HL-60 (cell line): ENCODE measurements around the gene PSG1.

Experiments used
- DNase-seq, 2 experiments: peaks; one replicate each; pipeline ENCODE4 v3.0.0-alpha.2; 2010 to 2020; ENCODE audit warnings: low read depth in 1 of 2, low spot score in 1 of 2
- H3K27ac ChIP-seq: fragments of 250-450 bp; sonication (Bioruptor Pico); replicated peaks from 2 replicates; pipeline ENCODE4 v1.5.1; 2020; ENCODE audit warnings: mild to moderate bottlenecking, moderate library complexity
- H3K27me3 ChIP-seq: fragments of 250-450 bp; sonication (Bioruptor Pico); 2 replicates; pipeline ENCODE4 v1.5.1; 2021; ENCODE audit warnings: mild to moderate bottlenecking, moderate library complexity; ENCODE audit not compliant: insufficient read depth, poor library complexity, severe bottlenecking
- H3K4me3 ChIP-seq: replicated peaks from 2 replicates; pipeline ENCODE4 v1.5.1; 2011; ENCODE audit warnings: mild to moderate bottlenecking, control low read depth, low read length; ENCODE audit not compliant: insufficient read depth
- CTCF ChIP-seq: IDR thresholded peaks from one replicate; pipeline ENCODE4 v1.5.1; 2011; ENCODE audit warnings: low read length, control low read depth, inconsistent platforms; ENCODE audit not compliant: insufficient read depth
- GABPA ChIP-seq: IDR thresholded peaks from 2 replicates; pipeline ENCODE4 v1.6.1; 2012; ENCODE audit warnings: low read depth
- POLR2AphosphoS5 ChIP-seq: IDR thresholded peaks from 2 replicates; pipeline ENCODE4 v1.6.1; 2012; ENCODE audit warnings: low read depth
- REST ChIP-seq: IDR thresholded peaks from 2 replicates; pipeline ENCODE4 v1.6.1; 2012; ENCODE audit warnings: low read depth; ENCODE audit not compliant: insufficient replicate concordance
- SPI1 ChIP-seq: IDR thresholded peaks from 2 replicates; pipeline ENCODE4 v1.6.1; 2012; ENCODE audit warnings: low read depth, mild to moderate bottlenecking, borderline replicate concordance
- long read RNA-seq: library from polyadenylated mRNA; unstranded; transcript quantifications from one replicate; pipeline ENCODE4 v2.0.0, GENCODE V29; 2020

PSG1 gene
- long read RNA-seq, result 0 reads

GRCh38 chr19:42879613-42880012 is at the start of gene PSG1:
PSG1 (minus strand) TSS chr19:42879713; CDS start chr19:42879581, 132 bp downstream.
- no peak within 1 kb of the TSS for H3K4me3 ChIP-seq
- no peak for TF ChIP-seq POLR2AphosphoS5
- TF ChIP-seq CTCF, result no peak
- TF ChIP-seq SPI1, result no peak
- TF ChIP-seq GABPA, result no peak
- no peak for TF ChIP-seq REST
- no peak within 1 kb of the TSS for H3K27ac ChIP-seq
- no peak for DNase-seq
- H3K27me3 ChIP-seq, result no peaks in the 10 kb centered on the region

- DNase-seq, result no peak
- TF ChIP-seq CTCF (no peak), POLR2AphosphoS5 (no peak), REST (no peak), GABPA (no peak), SPI1 (no peak)
- no peak overlapping the region for H3K4me3 ChIP-seq
Observed at GRCh38 chr19:42928896-42929295, 49.4 kb upstream of the PSG1 start.

GRCh38 chr19:42926781-42927180 is 47.3 kb upstream of the PSG1 start:
- no peak for DNase-seq
- no peak overlapping the region for H3K4me3 ChIP-seq
- TF ChIP-seq REST, result no peak
- TF ChIP-seq CTCF, result no peak
- TF ChIP-seq POLR2AphosphoS5, result no peak
- no peak for TF ChIP-seq SPI1
- TF ChIP-seq GABPA, result no peak
- no peaks in the 10 kb centered on the region for H3K27me3 ChIP-seq
- no peak overlapping the region for H3K27ac ChIP-seq

More at GRCh38 chr19:42928896-42929295, 49.4 kb upstream of the PSG1 start:
- no peak overlapping the region for H3K27ac ChIP-seq
- no peaks in the 10 kb centered on the region for H3K27me3 ChIP-seq
